ENCODE results near the gene IFI27L2.
"Not testable (repeated sequence)": the region's sequence is repeated elsewhere in the genome, so short reads cannot be mapped to it uniquely, and the experiment has no call there.

Gene IFI27L2, protein sequence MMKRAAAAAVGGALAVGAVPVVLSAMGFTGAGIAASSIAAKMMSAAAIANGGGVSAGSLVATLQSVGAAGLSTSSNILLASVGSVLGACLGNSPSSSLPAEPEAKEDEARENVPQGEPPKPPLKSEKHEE

DNA sequence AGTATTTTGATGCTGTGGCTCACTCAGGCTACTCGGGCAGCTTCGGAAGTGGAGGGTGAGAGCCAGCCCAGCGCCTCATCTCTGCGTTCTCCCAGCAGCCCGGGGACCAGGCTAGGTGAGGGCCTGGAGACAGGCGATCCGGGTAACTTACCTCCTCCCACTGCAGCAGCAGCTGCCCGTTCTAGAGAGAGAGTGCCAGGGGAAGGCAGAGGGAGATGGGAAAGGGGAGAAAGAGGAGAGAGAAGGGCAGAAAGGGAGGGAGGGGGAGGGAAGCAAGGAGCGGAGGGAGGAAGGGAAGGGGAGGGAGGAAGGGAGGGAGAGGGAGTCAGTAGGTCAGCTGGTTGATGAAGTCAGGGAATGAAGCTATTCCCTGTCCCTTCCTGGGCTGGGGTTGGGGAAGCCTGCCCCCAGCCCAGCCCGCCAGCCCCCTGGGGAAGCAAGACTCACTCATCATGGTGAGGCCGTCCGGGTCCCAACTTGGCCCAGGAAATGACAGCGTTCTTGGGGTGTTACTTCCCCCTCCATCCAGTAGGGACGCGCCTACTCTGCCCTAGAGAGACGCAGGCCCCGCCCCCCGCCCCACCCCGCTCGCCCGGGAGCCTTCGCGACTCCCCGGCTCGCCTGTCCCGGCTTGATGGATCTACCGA, at the start of gene IFI27L2:
IFI27L2 (minus strand) TSS at position 494 of the 647 bp plus-strand sequence; CDS start at position 454, 40 bp downstream.
- DNase-seq (ENCODE audit: low read depth): peak; percentile 94

DNA sequence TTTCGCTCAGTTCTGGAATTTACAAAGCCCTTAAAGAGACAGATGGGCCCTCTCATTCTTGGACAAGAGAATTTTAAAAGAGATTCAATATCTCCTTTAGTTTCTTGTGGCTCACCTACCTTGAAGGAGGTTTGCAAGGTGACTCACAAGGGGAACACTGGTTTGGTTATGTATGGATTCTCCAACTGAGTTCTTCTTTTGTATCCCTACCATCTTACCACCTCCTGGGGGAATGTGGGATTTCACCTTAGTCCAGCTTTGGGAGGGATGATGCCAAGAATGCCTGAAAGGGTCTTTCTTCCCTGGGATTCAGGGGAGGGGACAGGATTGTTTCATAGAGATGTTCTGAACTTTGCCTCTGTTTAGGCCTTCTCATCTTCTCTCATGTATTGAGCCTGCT, 48.4 kb upstream of the IFI27L2 start:
- peak; percentile 26 for DNase-seq (ENCODE audit: low read depth)

GRCh38 chr14:94176808-94177207, 47.4 kb upstream of the IFI27L2 start:
- DNase-seq (ENCODE audit: low read depth): no peak

DNA sequence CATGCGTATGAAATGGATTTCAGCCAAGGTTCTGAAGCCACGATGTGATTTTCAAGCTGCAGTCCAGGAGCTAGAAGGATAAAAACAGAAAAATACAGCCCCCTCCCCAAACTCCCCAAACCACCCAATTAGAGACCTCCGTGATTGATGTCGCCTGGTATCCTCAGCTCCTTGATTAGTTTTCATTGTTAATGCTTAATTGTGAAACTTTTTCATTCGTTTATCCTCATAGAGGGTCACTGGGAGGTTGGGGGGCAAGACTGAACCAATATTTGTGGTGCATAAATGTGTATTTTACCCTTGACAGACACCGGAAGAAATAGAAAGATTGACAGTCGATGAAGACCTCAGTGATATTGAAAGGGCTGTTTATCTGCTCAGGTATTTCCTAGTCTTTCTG, 46.3 kb upstream of the IFI27L2 start:
- no peak for DNase-seq (ENCODE audit: low read depth)

DNA sequence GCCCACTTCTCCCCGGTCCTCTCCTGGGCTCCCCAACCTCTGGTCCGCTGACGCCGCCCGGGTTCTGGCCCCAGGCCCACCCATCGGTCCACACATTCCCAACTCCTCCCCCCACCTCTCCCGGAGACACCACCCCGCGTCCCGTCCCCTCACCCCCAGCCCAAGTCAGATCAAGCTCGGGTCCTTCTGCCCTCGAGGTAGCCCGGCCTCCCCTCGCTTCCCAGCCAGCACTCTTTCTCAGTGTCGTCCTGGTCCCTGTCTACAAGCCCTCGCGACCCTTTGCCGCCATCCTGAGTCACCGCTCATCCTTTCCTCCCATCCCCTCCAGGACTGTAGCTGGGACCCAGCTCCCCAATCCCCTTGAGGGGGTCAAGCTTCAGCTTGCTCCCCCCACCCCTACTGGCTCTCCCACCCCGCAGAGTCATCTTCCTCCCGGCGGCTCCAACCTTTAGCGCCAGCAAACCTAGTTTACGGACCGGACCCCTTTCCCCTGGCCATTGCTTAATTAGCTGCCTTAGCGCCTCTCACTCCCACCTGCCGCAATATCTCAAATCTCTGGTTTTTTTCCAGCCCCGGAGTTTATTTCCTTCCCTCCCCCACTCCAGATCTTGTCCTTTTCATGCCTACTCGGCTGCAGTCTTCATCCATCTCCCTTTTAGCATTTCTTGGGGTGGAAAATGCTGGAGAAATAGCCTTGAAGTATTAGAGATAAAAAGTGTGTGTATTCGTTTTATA, 45.8 kb upstream of the IFI27L2 start:
- peak; percentile 43 for DNase-seq (ENCODE audit: low read depth)

- DNase-seq (ENCODE audit: low read depth): no peak
These were observed 45.2 kb upstream of the IFI27L2 start for GRCh38 chr14:94174604-94175010.

GRCh38 chr14:94173885-94174603, 44.6 kb upstream of the IFI27L2 start, which contains the start of gene PPP4R4:
Gene PPP4R4, plus strand, starts transcription at chr14:94174322. Its CDS starts 144 bp downstream, at chr14:94174466.
- peak; percentile 90 for DNase-seq (ENCODE audit: low read depth)

GRCh38 chr14:94173471-94173884, 44.1 kb upstream of the IFI27L2 start:
- peak; percentile 27 for DNase-seq (ENCODE audit: low read depth)

GRCh38 chr14:94172545-94172944, 43.1 kb upstream of the IFI27L2 start:
- no peak for DNase-seq (ENCODE audit: low read depth)

GRCh38 chr14:94171208-94171607, 41.8 kb upstream of the IFI27L2 start:
- DNase-seq (ENCODE audit: low read depth): peak; percentile 71

GRCh38 chr14:94170136-94170535, 40.7 kb upstream of the IFI27L2 start:
- no peak for DNase-seq (ENCODE audit: low read depth)

DNA sequence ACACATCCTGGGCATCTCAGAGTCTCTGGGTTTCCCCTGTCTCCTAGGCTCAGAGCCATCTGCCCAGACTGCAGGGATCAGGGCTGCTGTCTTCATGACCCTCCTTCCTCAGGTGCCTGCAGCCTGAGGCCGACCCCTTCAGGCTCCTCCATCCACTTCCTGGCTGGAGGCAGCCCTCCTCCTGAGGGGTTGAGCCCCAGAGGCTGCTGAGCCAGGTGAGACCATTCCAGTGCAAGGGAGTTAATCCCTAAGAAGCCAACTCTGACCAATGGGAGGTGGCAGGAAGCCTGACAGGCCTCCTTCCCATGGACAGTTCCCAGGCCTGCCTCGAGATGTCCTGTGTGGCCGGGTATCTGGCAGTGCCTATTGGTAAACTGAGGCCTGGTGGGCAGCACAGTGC, 36.3 kb upstream of the IFI27L2 start:
- DNase-seq (ENCODE audit: low read depth): no peak

- DNase-seq (ENCODE audit: low read depth): no peak
These were observed 35.5 kb upstream of the IFI27L2 start for GRCh38 chr14:94164685-94165431.

DNA sequence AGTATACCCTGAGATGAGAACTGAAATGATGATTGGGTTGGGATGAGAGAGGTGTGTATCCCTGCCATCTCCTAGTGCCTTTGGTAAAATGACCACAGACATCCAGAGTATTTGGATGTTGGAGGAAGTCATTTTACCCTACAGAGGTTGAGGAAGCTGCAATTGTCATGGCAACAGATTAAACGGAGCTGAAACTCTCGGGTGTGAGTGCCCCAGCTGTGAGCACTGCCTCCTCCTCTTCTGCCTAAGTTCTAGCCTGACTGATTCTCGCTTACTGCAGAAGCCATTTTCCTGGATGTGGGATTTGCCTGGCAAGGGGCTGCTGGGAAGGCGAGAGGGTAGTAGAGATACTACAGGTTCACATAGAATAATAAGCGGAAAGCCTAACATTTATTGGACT, 34.4 kb upstream of the IFI27L2 start:
- no peak for DNase-seq (ENCODE audit: low read depth)

GRCh38 chr14:94162466-94162865, 33.1 kb upstream of the IFI27L2 start:
- no peak for DNase-seq (ENCODE audit: low read depth)

- DNase-seq (ENCODE audit: low read depth): no peak
These were observed 32.6 kb upstream of the IFI27L2 start for GRCh38 chr14:94161981-94162380.

- DNase-seq (ENCODE audit: low read depth): no peak
These were observed 31.7 kb upstream of the IFI27L2 start for GRCh38 chr14:94161058-94161457.

DNA sequence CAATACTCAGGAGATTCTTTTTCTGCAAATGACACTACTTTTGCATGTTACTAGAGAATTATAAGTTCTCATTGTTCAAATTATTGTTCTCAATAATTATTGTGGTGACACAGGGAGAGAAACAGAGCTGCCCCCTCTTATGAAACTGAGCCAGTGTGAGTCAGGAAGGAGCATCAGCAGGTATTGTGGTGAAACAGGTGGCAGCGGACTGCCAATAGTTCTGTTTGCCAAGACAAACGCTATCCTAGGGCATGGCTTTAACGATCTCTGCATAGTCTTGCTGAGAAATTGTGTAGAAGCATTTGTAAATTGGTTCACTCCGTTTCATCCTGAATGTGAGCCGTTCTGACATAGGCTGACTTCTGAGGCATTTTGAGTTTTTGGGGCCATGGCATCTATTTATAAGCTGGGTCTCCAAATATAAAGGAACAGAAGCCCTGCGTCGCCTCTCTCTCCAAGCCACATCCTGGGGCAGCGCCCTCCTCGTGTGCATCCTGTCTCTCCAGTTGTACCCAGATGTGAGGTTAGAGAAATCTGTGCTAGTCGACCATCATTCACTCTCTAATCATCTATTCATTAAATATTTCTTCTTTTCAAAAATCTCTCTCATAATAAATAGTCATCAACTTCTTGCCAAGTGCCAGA, 29.0 kb upstream of the IFI27L2 start:
- DNase-seq (ENCODE audit: low read depth): no peak

- no peak for DNase-seq (ENCODE audit: low read depth)
These were observed 27.8 kb upstream of the IFI27L2 start for GRCh38 chr14:94157197-94157596.

GRCh38 chr14:94156143-94156542, 26.7 kb upstream of the IFI27L2 start:
- DNase-seq (ENCODE audit: low read depth): not testable (repeated sequence)

GRCh38 chr14:94153750-94154342, 24.4 kb upstream of the IFI27L2 start:
- DNase-seq (ENCODE audit: low read depth): no peak

Data from ELR (cell line).